Measurements from ENCODE around the gene JAG2.

DNA sequence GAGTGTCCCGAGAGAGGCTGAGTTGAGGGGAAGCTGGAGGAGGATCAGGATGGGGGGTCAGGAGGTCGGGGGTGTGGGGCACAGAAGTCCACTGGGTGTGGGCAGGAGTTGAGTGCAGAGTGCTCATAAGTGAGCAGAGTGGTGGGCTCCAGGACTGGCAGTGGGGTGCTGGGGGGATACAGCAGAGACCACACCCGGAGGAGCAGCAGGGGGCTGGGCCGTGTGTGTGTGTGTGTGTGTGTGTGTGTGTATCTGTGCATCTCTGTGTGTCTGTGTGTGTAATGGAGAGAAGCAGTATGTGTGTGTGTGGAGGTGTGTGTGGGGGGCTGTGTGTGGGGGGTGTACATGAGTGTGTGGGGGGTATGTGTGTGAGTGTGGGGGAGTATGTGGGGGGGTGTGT lies 17.4 kb upstream of the JAG2 start:
- TF ChIP-seq GATA2 (IDR thresholded peaks at IDR 0.05; ENCODE audit: low read depth, low read length) (no peak), GATA3 (IDR thresholded peaks at IDR 0.05; ENCODE audit: low read depth, low read length) (no peak)
